IMR-90 (cell line): ENCODE results near the gene PACS1. TPM values are rescaled to one million over a fixed set of nuclear protein-coding genes. Genes with fewer than 3 reads are reported as not detected.

Experiments
- CEBPB ChIP-seq: IDR thresholded peaks from 2 replicates; pipeline ENCODE4 v1.6.1; 2012; ENCODE audit warnings: low read depth, low read length, improper control_type of control experiment
- FOS ChIP-seq: fragments of 150-350 bp; IDR thresholded peaks from 2 replicates; pipeline ENCODE4 v1.6.1; 2016; ENCODE audit warnings: low read depth, low read length
- RAD21 ChIP-seq: IDR thresholded peaks from 2 replicates; pipeline ENCODE4 v1.6.1; 2012; ENCODE audit warnings: low read length, improper control_type of control experiment
- polyA plus RNA-seq, 3 experiments: library from polyadenylated mRNA; depleted of rRNA; stranded (reverse); fragments of >200 nt; gene quantifications; 2 replicates each; pipeline ENCODE4 v1.2.3, GENCODE V29; 2012; ENCODE audit warnings: low replicate concordance in 1 of 3
- total RNA-seq: library from RNA; depleted of rRNA; stranded (reverse); fragments of >200 nt; gene quantifications from 2 replicates; pipeline ENCODE4 v1.2.3, GENCODE V29; 2012

Gene PACS1
- total and polyA plus RNA-seq, 2 of the 4 experiments (the other 2 are of a cell fraction): 7.3 to 32.0 TPM

GRCh38 chr11:66268244-66268951 is 198.3 kb downstream of the PACS1 start, which contains the start of gene RAB1B (continued):
- TF ChIP-seq RAD21 (no peak), FOS (no peak), CEBPB (no peak)
